NB4 (cell line): Measurements from ENCODE around the gene LRIG1.

Experiments
- MYC ChIP-seq: IDR thresholded peaks from 2 replicates; pipeline ENCODE4 v1.6.1; 2011; ENCODE audit warnings: low read depth, low read length
- POLR2A ChIP-seq: IDR thresholded peaks from 2 replicates; pipeline ENCODE4 v1.6.1; 2011; ENCODE audit warnings: mild to moderate bottlenecking; ENCODE audit not compliant: insufficient read length; ENCODE audit errors: extremely low read depth
- TF ChIP-seq, protein P1 (sequence below): IDR thresholded peaks from 2 replicates; pipeline ENCODE4 v1.6.1; 2011; ENCODE audit warnings: low read depth, low read length
- TF ChIP-seq, protein P2 (sequence below): IDR thresholded peaks from one replicate; pipeline ENCODE4 v1.5.1; 2012; ENCODE audit warnings: low read depth, low read length

DNA sequence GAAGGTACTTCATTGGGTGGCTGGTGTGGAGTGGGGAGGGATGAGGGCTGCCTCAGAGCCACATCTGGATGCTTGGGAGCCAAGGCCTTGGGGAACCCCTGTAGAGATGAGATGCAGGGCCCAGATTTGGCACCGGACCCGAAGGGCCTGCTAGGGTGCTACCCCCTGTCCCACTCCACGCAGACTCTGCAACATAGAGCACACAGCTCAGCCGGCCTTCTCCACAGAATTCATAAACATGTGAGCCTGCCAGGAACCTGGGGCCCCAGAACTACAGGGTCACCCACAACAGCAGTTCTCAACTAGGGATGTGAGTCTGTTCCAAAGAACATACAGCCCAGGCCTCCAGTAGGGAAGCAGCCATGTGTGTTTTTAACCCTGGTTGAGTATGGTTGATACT lies 62.8 kb downstream of the LRIG1 start:
- TF ChIP-seq, protein P1, sequence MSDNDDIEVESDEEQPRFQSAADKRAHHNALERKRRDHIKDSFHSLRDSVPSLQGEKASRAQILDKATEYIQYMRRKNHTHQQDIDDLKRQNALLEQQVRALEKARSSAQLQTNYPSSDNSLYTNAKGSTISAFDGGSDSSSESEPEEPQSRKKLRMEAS: no peak
- TF ChIP-seq, protein P2, sequence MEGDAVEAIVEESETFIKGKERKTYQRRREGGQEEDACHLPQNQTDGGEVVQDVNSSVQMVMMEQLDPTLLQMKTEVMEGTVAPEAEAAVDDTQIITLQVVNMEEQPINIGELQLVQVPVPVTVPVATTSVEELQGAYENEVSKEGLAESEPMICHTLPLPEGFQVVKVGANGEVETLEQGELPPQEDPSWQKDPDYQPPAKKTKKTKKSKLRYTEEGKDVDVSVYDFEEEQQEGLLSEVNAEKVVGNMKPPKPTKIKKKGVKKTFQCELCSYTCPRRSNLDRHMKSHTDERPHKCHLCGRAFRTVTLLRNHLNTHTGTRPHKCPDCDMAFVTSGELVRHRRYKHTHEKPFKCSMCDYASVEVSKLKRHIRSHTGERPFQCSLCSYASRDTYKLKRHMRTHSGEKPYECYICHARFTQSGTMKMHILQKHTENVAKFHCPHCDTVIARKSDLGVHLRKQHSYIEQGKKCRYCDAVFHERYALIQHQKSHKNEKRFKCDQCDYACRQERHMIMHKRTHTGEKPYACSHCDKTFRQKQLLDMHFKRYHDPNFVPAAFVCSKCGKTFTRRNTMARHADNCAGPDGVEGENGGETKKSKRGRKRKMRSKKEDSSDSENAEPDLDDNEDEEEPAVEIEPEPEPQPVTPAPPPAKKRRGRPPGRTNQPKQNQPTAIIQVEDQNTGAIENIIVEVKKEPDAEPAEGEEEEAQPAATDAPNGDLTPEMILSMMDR: no peak
- TF ChIP-seq MYC (no peak), POLR2A (no peak)
